Activated CD4-positive, alpha-beta T cell treated with anti-CD3 and anti-CD28 coated beads for 36 hours (primary cell): Measurements from ENCODE around the gene PTPRE. TPM values are rescaled to one million over a fixed set of nuclear protein-coding genes. Genes with fewer than 3 reads are reported as not detected.
"Not testable (repeated sequence)": the region's sequence is repeated elsewhere in the genome, so short reads cannot be mapped to it uniquely, and the experiment has no call there.

Experiments
- ATAC-seq: fragments of 200-7000 bp; cut with Tn5 transposase; one replicate; pipeline ENCODE4 v1.10.0; 2021; ENCODE audit warnings: mild to moderate bottlenecking, moderate library complexity
- CTCF ChIA-PET: fragments of 350-600 bp; sonication (Branson Sonifier 250); formaldehyde crosslinking; loops from one replicate; lab custom pipeline; 2021; ENCODE audit warnings: antibody characterized with exemption; lab: Charles Lee
- POLR2A ChIA-PET: fragments of 350-600 bp; sonication (Branson Sonifier 250); formaldehyde crosslinking; loops from one replicate; lab custom pipeline; 2021; ENCODE audit warnings: antibody characterized with exemption, inconsistent platforms; lab: Charles Lee
- DNase-seq: peaks from one replicate; pipeline ENCODE4 v3.0.0-alpha.2; 2020
- H3K27ac Mint-ChIP-seq: one replicate; pipeline ENCODE4 v1.8.0; 2021; ENCODE audit warnings: mixed read lengths
- H3K27me3 Mint-ChIP-seq: one replicate; pipeline ENCODE4 v1.8.0; 2021; ENCODE audit warnings: mixed read lengths
- H3K36me3 Mint-ChIP-seq: one replicate; pipeline ENCODE4 v1.8.0; 2021; ENCODE audit warnings: low read depth, mixed read lengths
- H3K4me1 Mint-ChIP-seq: one replicate; pipeline ENCODE4 v1.8.0; 2021; ENCODE audit warnings: mixed read lengths
- H3K4me3 Mint-ChIP-seq: one replicate; pipeline ENCODE4 v1.8.0; 2021; ENCODE audit warnings: mild to moderate bottlenecking, moderate library complexity, mixed read lengths
- H3K9me3 Mint-ChIP-seq: one replicate; pipeline ENCODE4 v1.8.0; 2021; ENCODE audit warnings: low read depth, mixed read lengths
- intact Hi-C, 2 experiments: fragments of 100-400 bp; cut with DNase I in 1 of 2; cut with micrococcal nuclease in 1 of 2; formaldehyde crosslinking; loops; one replicate each; pipeline versions ENCODE4 v1.14.2 to v1.15.1; 2022 to 2024; cut with DNase I, micrococcal nuclease
- total RNA-seq, 2 experiments: library from RNA; stranded (reverse); gene quantifications; one replicate each; pipeline ENCODE4 v1.2.3, GENCODE V29; 2021

PTPRE gene
- total RNA-seq, 2 experiments from 2014 or later: 23.0 to 31.6 TPM

GRCh38 chr10:127989481-127990012 lies 82.6 kb downstream of the PTPRE start:
- Mint-ChIP-seq H3K4me1 (peaks cover 69% of the 10 kb centered on the region), H3K27ac (peak overlapping the region; percentile 89)

GRCh38 chr10:127990132-127990788 lies 83.4 kb downstream of the PTPRE start:
- POLR2A ChIA-PET, H3K9me3 Mint-ChIP-seq, H3K27me3 Mint-ChIP-seq, H3K36me3 Mint-ChIP-seq: not testable (repeated sequence)
- peak overlapping the region; percentile 52 for H3K4me3 Mint-ChIP-seq
- ATAC-seq: peak; percentile 81
- H3K4me1 Mint-ChIP-seq: peaks cover 65% of the 10 kb centered on the region
- DNase-seq: peak; percentile 64
- CTCF ChIA-PET: interaction anchor here (1.1 to 3.1 kb wide), 6 partner anchors 9 to 54 kb away, joined by 3 to 12 read pairs (median 6); no protein-coding TSS in a partner anchor
- intact Hi-C loops: loop anchor here (2.0 to 5.0 kb wide), 4 partner anchors 21 to 221 kb away; partner anchors contain the start of genes MKI67 (in 1 of the 2) and PTPRE (in 1 of the 2)
- H3K27ac Mint-ChIP-seq: peak overlapping the region; percentile 89

More at GRCh38 chr10:127989481-127990012, 82.6 kb downstream of the PTPRE start:
- no peak overlapping the region for H3K4me3 Mint-ChIP-seq
- POLR2A ChIA-PET: no interaction called here
- CTCF ChIA-PET: interaction anchor here (1.1 to 3.1 kb wide), 2 partner anchors 46 to 53 kb away, joined by 3 to 12 read pairs; no protein-coding TSS in a partner anchor
- peaks cover 2% of the 10 kb centered on the region for H3K27me3 Mint-ChIP-seq
- H3K9me3 Mint-ChIP-seq: no peaks in the 10 kb centered on the region
- DNase-seq: no peak
- intact Hi-C loops: loop anchor here (1.0 to 5.0 kb wide), 5 partner anchors 21 to 221 kb away; partner anchors contain the start of genes MKI67 (in 1 of the 2) and PTPRE (in 1 of the 2)
- no peak for ATAC-seq
- peaks cover 1% of the 10 kb centered on the region for H3K36me3 Mint-ChIP-seq

GRCh38 chr10:127990846-127991542 lies 84.1 kb downstream of the PTPRE start:
- Mint-ChIP-seq H3K36me3 (no peaks in the 10 kb centered on the region), H3K4me3 (peak overlapping the region; percentile 21), H3K4me1 (peaks cover 65% of the 10 kb centered on the region), H3K27me3 (peaks cover 2% of the 10 kb centered on the region), H3K9me3 (no peaks in the 10 kb centered on the region), H3K27ac (peak overlapping the region; percentile 89)
- ChIA-PET POLR2A (interaction anchor here (1.0 to 1.7 kb wide), 3 partner anchors 57 to 74 kb away, joined by 5 to 9 read pairs (median 7); no protein-coding TSS in a partner anchor), CTCF (interaction anchor here (0.6 to 3.1 kb wide), 14 partner anchors 9 to 158 kb away, joined by 3 to 12 read pairs (median 4); no protein-coding TSS in a partner anchor)
- ATAC-seq: peak; percentile 77
- DNase-seq: peak; percentile 84
- intact Hi-C loops: loop anchor here (1.0 to 5.0 kb wide), 9 partner anchors 20 to 220 kb away; partner anchors contain the start of genes MKI67 (in 2 of the 2) and PTPRE (in 2 of the 2)

GRCh38 chr10:127991543-127992255 lies 84.8 kb downstream of the PTPRE start:
- ChIA-PET CTCF (interaction anchor here (0.6 to 3.1 kb wide), 14 partner anchors 9 to 158 kb away, joined by 3 to 12 read pairs (median 4); no protein-coding TSS in a partner anchor), POLR2A (interaction anchor here (0.6 to 1.7 kb wide), 4 partner anchors 56 to 1992 kb away, joined by 4 to 9 read pairs (median 6); no protein-coding TSS in a partner anchor)
- Mint-ChIP-seq H3K9me3 (no peaks in the 10 kb centered on the region), H3K4me1 (peaks cover 58% of the 10 kb centered on the region), H3K36me3 (no peaks in the 10 kb centered on the region), H3K27me3 (peaks cover 2% of the 10 kb centered on the region), H3K27ac (peak overlapping the region; percentile 89), H3K4me3 (peak overlapping the region; percentile 21)
- no peak for ATAC-seq
- intact Hi-C loops: loop anchor here (1.0 to 5.0 kb wide), 9 partner anchors 19 to 219 kb away; partner anchors contain the start of genes MKI67 (in 2 of the 2) and PTPRE (in 2 of the 2)
- peak; percentile 11 for DNase-seq

- ChIA-PET CTCF (interaction anchor here (1.1 to 3.1 kb wide), 7 partner anchors 15 to 77 kb away, joined by 3 to 12 read pairs (median 5); no protein-coding TSS in a partner anchor), POLR2A (interaction anchor here (0.6 to 1.7 kb wide), 2 partner anchors 70 to 1993 kb away, joined by 4 to 5 read pairs; no protein-coding TSS in a partner anchor)
- no peak for ATAC-seq
- H3K27me3 Mint-ChIP-seq: peaks cover 2% of the 10 kb centered on the region
- H3K27ac Mint-ChIP-seq: peak overlapping the region; percentile 89
- intact Hi-C loops: loop anchor here in 1 of 2 experiments (5.0 kb wide), 1 partner anchor 85 kb away; the partner anchor contains the start of gene PTPRE
- peaks cover 51% of the 10 kb centered on the region for H3K4me1 Mint-ChIP-seq
- no peaks in the 10 kb centered on the region for H3K36me3 Mint-ChIP-seq
- DNase-seq: no peak
- H3K9me3 Mint-ChIP-seq: no peaks in the 10 kb centered on the region
- H3K4me3 Mint-ChIP-seq: no peak overlapping the region
These were observed 85.5 kb downstream of the PTPRE start for GRCh38 chr10:127992376-127992775.

GRCh38 chr10:127993056-127993690 lies 86.3 kb downstream of the PTPRE start:
- intact Hi-C loops: loop anchor here in 1 of 2 experiments (5.0 kb wide), 1 partner anchor 86 kb away; the partner anchor contains the start of gene PTPRE
- H3K4me3 Mint-ChIP-seq: no peak overlapping the region
- ChIA-PET POLR2A (no interaction called here), CTCF (interaction anchor here (1.3 kb wide), 1 partner anchor 18 kb away, joined by 3 read pairs; no protein-coding TSS in a partner anchor)
- H3K36me3 Mint-ChIP-seq: no peaks in the 10 kb centered on the region
- peak overlapping the region; percentile 5 for H3K27ac Mint-ChIP-seq
- DNase-seq: no peak
- H3K4me1 Mint-ChIP-seq: peaks cover 47% of the 10 kb centered on the region
- no peak for ATAC-seq
- peaks cover 6% of the 10 kb centered on the region for H3K27me3 Mint-ChIP-seq
- no peaks in the 10 kb centered on the region for H3K9me3 Mint-ChIP-seq

GRCh38 chr10:127995939-127996338 lies 89.0 kb downstream of the PTPRE start:
- Mint-ChIP-seq H3K4me1 (peaks cover 28% of the 10 kb centered on the region), H3K36me3 (no peaks in the 10 kb centered on the region), H3K9me3 (no peaks in the 10 kb centered on the region), H3K27ac (no peak overlapping the region), H3K4me3 (no peak overlapping the region), H3K27me3 (peaks cover 20% of the 10 kb centered on the region)
- CTCF ChIA-PET: interaction anchor here (1.0 to 1.4 kb wide), 3 partner anchors 13 to 40 kb away, joined by 3 to 9 read pairs (median 4); no protein-coding TSS in a partner anchor
- POLR2A ChIA-PET: no interaction called here
- ATAC-seq (no peak), DNase-seq (no peak)
- intact Hi-C loops: no loop called here

GRCh38 chr10:127996586-127996985 lies 89.7 kb downstream of the PTPRE start:
- POLR2A ChIA-PET: no interaction called here

GRCh38 chr10:127997271-127997670 lies 90.4 kb downstream of the PTPRE start:
- Mint-ChIP-seq H3K36me3 (no peaks in the 10 kb centered on the region), H3K9me3 (no peaks in the 10 kb centered on the region), H3K4me3 (no peak overlapping the region), H3K4me1 (peaks cover 15% of the 10 kb centered on the region), H3K27me3 (peaks cover 20% of the 10 kb centered on the region), H3K27ac (no peak overlapping the region)
- ChIA-PET CTCF (interaction anchor here (1.2 kb wide), 1 partner anchor 12 kb away, joined by 9 read pairs; no protein-coding TSS in a partner anchor), POLR2A (no interaction called here)
- DNase-seq: no peak
- intact Hi-C loops: no loop called here
- ATAC-seq: no peak

More at GRCh38 chr10:127996586-127996985, 89.7 kb downstream of the PTPRE start:
- H3K27ac Mint-ChIP-seq: no peak overlapping the region
- ATAC-seq (no peak), DNase-seq (no peak)
- H3K27me3 Mint-ChIP-seq: peaks cover 20% of the 10 kb centered on the region
- no peaks in the 10 kb centered on the region for H3K36me3 Mint-ChIP-seq
- H3K4me3 Mint-ChIP-seq: no peak overlapping the region
- H3K4me1 Mint-ChIP-seq: peaks cover 22% of the 10 kb centered on the region
- intact Hi-C loops: no loop called here
- H3K9me3 Mint-ChIP-seq: no peaks in the 10 kb centered on the region
- CTCF ChIA-PET: interaction anchor here (1.0 to 1.4 kb wide), 3 partner anchors 13 to 39 kb away, joined by 3 to 9 read pairs (median 4); no protein-coding TSS in a partner anchor

GRCh38 chr10:127997937-127998336 lies 91.0 kb downstream of the PTPRE start:
- H3K9me3 Mint-ChIP-seq: no peaks in the 10 kb centered on the region
- CTCF ChIA-PET: no interaction called here
- DNase-seq (no peak), ATAC-seq (no peak)
- H3K4me3 Mint-ChIP-seq: no peak overlapping the region
- no peak overlapping the region for H3K27ac Mint-ChIP-seq
- H3K4me1 Mint-ChIP-seq: peaks cover 8% of the 10 kb centered on the region
- H3K36me3 Mint-ChIP-seq: no peaks in the 10 kb centered on the region
- peaks cover 20% of the 10 kb centered on the region for H3K27me3 Mint-ChIP-seq
- intact Hi-C loops: no loop called here
- POLR2A ChIA-PET: no interaction called here
